Coronary artery (tissue), 2 donors: Measurements from ENCODE around the gene FAM47B.

Experiments used
- DNase-seq: peaks from one replicate; pipeline ENCODE4 v3.0.0-alpha.2; 2017; ENCODE audit warnings: low spot score
- H3K27ac ChIP-seq, 2 donors: fragments of 200-600 bp; sonication (generic); one replicate each; pipeline ENCODE4 v1.5.1; 2016 to 2019
- H3K4me3 ChIP-seq: fragments of 200-600 bp; sonication (generic); 2 replicates; pipeline ENCODE4 v1.5.1; 2016; ENCODE audit warnings: mild to moderate bottlenecking, moderate library complexity
- TF ChIP-seq, protein P1 (sequence below): fragments of 200-600 bp; sonication (generic); IDR thresholded peaks from one replicate; pipeline ENCODE4 v1.5.1; 2019; ENCODE audit warnings: antibody characterized with exemption

FAM47B gene

DNA sequence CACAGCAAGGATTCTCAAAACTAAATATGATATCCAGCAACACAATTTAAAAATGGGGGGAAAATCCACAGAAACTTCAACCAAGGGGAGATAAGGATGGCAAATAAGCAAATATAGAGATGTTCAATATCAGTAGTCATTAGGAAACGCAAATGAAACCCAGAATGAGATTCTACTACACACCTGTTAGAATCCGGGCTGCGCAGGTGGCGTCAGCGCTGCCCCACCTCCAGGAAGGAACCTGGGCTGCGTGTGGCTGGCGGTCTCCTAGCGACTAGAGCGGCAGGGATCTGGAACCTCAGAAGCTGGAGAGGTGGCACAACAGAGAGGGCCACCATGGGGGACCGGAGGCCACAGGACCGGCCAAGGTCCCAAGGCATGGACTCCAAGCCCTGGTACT is at the start of gene FAM47B:
Gene FAM47B, plus strand, starts transcription at position 301 of the 400 bp plus-strand sequence. Its CDS starts 36 bp downstream, at position 337.
- H3K4me3 ChIP-seq = no peak within 1 kb of the TSS
- TF ChIP-seq, protein P1, sequence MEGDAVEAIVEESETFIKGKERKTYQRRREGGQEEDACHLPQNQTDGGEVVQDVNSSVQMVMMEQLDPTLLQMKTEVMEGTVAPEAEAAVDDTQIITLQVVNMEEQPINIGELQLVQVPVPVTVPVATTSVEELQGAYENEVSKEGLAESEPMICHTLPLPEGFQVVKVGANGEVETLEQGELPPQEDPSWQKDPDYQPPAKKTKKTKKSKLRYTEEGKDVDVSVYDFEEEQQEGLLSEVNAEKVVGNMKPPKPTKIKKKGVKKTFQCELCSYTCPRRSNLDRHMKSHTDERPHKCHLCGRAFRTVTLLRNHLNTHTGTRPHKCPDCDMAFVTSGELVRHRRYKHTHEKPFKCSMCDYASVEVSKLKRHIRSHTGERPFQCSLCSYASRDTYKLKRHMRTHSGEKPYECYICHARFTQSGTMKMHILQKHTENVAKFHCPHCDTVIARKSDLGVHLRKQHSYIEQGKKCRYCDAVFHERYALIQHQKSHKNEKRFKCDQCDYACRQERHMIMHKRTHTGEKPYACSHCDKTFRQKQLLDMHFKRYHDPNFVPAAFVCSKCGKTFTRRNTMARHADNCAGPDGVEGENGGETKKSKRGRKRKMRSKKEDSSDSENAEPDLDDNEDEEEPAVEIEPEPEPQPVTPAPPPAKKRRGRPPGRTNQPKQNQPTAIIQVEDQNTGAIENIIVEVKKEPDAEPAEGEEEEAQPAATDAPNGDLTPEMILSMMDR = no peak
- H3K27ac ChIP-seq = no peak within 1 kb of the TSS
- DNase-seq = no peak

DNA sequence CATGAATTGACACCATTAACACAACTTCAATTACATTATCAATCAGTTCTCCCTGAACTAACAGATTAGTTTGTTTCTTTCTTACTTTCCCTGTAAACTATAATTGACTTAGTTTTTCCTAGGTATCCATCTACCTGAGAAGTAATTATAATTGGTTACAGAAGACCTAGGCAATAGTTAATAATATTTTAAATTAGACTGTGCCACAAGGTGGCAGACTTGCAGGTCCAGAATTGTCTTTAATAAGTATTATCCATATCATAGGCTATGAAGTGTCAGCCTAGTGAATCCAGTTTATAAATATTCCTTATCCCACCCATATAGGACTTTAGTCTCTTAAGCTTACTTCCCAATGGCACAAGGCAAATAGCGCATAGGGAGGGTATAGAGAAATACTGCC is 48.9 kb upstream of the FAM47B start:
- DNase-seq = no peak
- no peak overlapping the region for H3K4me3 ChIP-seq
- TF ChIP-seq, protein P1 = no peak
- no peak overlapping the region for H3K27ac ChIP-seq

DNA sequence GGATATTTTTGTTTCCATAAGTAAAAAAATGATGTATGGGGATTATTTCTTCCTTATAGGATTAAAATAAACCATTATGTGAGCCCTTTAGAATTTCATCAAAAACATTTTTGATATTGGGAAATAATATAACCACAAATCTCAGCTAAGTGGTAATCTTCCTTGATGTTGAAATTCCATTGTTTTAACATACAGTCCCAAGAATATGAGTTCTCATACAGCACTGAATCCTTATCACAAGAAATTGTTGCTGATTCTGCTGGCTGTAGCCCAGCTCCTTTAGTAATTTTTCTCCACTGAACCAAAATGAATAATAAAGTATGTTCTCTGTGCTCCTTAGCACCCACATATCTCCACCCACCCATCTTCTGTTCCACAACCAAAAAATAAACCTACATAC is 41.9 kb upstream of the FAM47B start:
- TF ChIP-seq, protein P1 = no peak
- Histone ChIP-seq H3K27ac (no peak overlapping the region), H3K4me3 (no peak overlapping the region)
- DNase-seq = no peak

DNA sequence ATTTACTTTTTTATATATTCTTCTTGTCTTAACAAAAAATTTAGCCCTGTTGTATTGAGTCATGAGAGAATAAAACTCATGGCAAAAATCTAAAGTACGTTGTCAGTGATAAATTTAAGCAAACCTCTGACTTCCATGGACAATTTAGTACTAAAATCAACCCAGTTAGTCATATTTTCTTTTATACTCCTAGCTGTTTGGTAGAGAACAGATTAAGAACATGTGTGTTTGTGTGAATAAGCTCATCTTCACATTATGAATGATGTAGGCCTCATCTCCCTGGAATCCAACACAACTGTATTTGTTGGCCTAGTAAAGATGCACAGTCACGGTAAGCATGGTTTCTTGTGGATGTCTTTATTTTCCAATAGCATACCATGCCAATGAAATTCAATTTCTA is 40.8 kb upstream of the FAM47B start:
- TF ChIP-seq, protein P1 = no peak
- H3K27ac ChIP-seq = no peak overlapping the region
- DNase-seq = no peak
- no peak overlapping the region for H3K4me3 ChIP-seq

DNA sequence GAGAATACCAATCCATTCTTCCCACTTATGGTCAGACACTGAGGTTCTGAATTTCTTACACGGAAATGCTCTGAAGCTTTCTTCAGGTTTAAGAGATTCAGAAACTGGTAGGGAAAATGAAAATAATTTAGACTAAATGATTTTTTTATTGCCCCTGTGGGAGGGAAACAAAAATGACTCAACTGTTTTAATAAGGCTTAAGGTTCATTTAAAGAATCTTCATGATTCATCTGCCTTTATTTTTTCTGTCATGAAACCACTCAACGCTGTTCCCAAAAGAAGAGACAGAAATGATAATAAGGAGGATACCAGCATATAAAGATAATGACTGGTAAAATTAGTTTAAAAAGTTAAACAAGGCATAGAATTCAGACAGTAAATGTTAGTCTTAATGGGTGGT is 39.3 kb upstream of the FAM47B start:
- Histone ChIP-seq H3K27ac (no peak overlapping the region), H3K4me3 (no peak overlapping the region)
- no peak for DNase-seq
- TF ChIP-seq, protein P1 = no peak

DNA sequence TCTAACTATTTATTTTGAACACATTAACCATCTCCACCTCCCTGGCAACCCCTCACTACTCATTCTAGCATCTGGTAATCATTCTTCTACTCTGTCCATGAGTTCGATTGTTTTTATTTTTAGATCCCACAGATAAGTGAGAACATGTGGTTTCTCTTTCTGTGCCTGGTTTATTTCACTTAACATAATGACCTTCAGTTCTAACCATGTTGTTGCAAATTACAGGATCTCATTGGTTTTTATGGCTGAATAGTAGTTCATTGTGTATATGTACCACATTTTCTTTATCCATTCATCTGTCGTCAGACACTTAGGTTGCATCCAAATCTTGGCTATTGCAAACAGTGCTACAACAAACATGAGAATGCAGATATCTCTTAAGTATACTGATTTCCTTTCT is 33.4 kb upstream of the FAM47B start:
- H3K4me3 ChIP-seq = no peak overlapping the region
- H3K27ac ChIP-seq = no peak overlapping the region
- TF ChIP-seq, protein P1 = no peak
- DNase-seq = no peak

DNA sequence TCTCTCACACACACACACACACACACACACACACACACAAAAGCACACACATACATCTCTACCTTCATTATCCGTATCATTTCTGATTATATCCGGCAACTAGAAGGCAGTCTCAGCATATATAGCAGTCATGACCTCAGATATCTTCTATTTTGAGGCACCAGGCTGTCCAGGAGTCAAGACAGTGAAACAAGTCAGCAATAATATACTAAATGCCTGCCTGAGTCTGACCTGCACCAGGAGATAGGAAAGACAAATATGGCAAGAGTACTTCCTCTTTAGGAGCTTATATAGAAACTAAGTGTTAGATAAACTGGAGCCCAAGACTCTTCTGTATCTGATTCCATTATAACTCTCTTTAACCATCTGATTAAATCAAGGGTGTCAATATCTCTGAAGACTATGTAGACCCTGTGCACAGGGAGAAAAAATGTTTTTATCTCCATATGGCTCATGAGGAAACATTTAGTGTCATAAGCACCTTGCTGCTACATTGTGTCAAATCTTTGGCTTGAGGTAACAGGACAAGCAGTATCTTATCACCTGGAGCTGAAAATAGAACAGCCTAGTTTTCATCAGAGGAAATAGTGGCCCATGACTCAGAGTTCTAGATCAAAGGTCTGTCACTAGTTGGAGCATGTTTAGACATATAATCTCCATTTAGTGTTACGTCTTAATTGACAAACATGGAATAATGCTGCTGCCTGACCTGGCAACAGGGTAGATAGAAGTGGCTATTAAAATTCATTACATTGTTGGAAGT is 27.0 kb upstream of the FAM47B start:
- TF ChIP-seq, protein P1 = no peak
- no peak for DNase-seq
- H3K4me3 ChIP-seq = no peak overlapping the region
- H3K27ac ChIP-seq = no peak overlapping the region
